Hepatic stellate cell (primary cell): ENCODE results near the gene CACNA2D3.
A peak's percentile ranks its signal among the peaks of the same experiment; 100 is the strongest.

Experiments used
- DNase-seq: peaks from one replicate; pipeline ENCODE4 v3.0.0; 2011; ENCODE audit warnings: low spot score

Gene CACNA2D3

DNA sequence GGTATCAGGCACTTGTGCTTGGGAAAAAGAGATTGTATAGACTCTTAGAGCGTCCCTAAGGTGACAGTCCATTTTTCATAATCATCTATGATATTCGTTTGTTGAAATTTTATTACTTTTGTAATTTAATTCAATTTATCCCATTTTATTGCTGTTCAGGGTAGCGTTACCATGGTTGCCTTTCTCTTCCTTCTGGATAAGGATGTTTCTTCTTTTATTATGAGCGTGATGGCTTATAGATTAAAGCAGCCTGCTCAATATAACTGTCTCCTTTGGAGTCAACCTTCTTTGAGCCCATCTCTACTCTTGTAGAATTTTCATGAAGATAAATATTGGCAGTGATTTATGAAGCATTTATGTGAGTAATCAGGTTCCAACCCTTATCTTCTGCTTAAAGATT is 623.5 kb downstream of the CACNA2D3 start:
- no peak for DNase-seq

DNA sequence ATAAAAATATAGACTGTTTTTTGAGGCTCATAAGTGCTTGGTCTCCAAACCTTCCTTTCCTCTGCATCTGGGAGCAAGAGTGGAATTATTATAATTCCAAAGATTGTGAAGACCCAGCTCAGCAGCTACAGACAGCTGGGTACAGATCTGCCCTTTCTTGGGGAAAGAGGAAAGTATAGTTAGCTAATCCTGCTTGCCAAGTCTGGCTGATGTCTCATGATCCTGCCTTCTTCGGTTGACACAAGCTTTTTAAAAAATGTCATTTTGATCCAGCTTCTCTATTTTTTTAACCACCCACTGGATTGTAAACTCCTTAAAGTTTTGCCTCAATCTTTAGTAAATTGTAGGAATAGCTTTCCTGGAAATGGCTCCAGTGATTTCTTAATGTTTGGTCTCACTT is 624.4 kb downstream of the CACNA2D3 start:
- DNase-seq = no peak

DNA sequence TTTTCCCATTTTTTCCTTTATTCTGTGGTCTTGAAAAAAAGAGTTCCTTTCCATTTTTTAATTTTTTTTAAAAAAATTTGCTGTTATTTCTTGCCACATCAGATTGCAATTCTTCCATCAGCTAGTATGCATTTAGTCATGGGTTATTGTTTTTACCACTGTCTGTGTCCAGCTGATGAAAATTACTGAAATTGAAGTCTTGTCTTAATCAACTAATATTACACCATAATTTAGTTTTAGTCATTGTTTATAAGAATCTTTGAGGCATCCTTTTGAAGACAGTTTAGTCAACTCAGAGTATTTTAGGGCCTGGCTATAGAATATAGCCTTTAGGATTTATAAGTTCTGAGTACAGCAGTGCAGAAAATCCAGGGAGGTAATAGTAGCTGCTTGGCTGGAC is 633.4 kb downstream of the CACNA2D3 start:
- DNase-seq = no peak

DNA sequence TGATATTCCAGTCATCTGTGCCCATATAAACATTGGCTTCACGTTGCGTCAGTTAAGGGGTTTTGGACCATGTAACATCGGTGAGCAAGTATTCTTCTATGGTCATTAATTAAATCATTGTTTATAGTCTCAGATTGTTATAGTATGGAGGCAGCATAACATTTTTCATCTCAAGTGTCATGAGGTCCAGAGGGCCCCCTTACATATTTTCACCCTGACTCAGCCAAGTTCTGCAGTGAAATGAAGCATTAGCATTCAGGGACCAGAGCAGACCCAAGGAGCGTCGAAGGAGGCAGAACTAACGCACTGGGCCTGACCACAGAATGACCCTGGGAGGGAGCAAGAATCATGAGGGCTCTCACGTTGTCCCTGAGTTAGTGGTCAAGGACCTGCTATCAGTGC is 634.0 kb downstream of the CACNA2D3 start:
- DNase-seq = peak; percentile 31

DNA sequence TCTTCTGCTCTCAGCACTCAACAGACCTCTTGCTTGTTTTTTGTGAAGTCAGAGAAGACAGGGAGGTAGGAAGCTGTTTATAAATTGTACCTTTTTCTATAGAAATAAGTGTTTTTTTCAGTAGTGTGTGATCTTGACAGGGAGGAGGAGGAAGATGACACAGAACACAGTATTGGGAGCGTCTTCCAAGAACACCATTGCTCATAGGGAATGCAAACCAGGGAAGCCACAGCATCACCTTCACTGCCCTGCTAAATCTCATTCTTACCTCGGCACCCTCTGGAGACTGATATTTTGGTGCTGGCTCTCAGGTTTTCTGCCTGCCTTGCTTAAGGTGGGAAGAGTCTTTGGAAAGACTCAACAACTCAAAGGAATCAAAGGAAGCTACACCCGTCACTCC is 636.1 kb downstream of the CACNA2D3 start:
- no peak for DNase-seq

DNA sequence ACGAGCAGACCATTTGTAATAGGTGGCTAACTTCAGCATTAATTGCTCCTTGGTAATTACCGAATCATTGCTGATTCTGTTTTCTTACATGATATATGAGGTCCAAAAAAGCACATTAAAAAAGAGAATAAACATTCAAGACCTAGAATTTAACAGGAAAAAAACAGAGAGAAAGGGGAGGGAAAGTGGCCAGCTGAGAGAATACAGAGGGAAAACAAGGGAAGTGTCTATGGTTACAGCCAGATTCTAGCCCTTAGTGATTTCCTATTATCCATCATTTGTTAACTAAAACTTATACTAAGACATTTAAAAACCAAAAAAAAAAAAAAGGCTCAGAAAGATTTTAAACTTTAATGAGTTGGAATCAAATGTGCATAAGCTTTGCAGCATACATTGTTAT is 636.8 kb downstream of the CACNA2D3 start:
- no peak for DNase-seq

DNA sequence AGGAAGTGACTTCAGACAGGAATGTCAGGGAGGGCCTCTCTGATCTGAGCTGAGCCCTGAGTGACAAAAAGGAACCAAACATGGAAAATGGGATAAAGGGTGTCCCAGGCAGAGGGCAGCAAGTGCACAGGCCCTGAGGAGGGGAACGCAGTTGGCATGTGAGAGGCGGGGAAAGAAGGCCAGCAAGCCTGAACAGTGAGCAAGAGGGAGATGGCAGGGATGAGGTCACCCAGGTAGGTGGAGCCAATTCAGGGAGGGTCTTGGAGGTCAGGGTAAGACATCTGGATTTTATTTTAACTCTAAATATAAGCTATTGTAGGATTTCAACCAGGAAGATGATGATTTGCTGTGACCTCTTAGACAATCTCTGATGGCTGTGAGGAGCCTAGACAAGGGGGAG is 637.8 kb downstream of the CACNA2D3 start:
- DNase-seq = no peak

DNA sequence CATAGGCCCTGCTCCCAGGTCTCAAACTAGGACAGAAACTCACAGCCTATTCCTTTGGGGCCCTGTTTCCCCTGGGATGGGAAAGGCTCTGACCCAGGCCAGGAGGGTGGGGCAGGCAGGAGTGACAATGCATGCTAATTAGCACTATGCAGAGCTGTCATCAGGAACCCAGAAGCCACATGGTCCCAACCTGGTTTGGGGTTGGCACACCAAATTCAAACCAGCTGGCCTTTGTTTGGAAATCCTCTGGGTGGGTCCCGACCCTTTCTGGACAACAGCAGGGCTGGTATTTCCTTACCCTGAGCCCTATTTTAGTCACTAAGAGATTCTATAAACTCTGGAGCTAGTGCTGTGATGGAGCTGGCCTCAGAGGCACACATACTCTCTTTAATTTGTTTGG is 639.3 kb downstream of the CACNA2D3 start:
- DNase-seq = no peak

DNA sequence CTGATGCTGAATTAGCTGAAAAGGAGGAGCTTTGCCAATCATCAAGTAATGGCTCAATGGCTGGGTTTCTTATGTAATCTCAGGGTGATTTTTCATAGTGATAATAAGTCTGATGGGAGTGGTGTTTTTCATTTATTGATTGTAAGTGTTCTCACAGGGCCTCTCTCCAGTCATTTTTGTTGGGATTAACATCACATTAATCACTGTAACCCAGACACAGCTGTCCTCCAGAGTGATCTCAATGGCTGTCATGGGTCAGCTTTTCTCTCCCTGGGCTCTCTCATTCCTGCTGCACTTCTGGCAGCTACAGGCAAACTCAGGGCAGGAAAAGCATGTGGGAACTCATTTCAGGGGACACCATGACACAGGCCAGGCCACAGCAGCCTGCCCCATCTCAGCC is 642.6 kb downstream of the CACNA2D3 start:
- DNase-seq = no peak

DNA sequence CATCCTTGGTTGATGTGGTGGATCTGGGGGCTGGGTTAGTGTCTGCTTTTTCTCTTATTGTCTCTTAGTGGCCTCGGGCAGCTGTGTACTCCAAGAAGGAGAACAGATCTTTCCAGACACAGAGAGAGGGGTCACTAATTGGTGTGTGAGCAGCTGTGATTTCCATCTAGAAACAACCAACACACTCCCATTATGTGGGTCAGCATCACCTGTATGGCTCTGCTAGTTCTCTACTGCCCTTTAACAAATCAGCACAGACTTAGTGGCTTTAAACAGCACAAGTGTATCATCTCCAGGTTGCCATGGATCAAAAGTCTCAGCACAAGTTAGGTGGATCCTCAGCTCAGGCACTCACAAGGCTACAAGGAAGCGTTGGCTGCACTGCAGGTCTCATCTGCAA is 648.7 kb downstream of the CACNA2D3 start:
- no peak for DNase-seq

DNA sequence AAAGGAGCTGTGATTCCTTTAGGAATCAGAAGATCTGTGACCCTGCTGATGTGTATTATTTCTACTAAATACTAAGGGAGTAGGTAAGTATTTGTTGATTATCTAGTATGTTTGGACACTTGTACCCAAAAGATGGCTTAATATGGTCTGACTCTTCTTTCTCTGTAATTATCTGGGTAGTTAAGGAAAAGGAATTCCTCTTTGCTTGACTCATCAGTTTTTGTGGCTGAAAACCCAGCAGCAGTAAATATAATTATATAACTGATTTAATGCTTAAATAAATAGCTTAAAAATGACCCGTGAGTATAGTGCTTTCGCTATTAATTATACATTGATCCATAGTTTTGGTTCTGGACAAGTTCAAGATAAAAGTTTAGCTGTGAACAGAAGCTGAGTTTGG is 649.7 kb downstream of the CACNA2D3 start:
- no peak for DNase-seq

DNA sequence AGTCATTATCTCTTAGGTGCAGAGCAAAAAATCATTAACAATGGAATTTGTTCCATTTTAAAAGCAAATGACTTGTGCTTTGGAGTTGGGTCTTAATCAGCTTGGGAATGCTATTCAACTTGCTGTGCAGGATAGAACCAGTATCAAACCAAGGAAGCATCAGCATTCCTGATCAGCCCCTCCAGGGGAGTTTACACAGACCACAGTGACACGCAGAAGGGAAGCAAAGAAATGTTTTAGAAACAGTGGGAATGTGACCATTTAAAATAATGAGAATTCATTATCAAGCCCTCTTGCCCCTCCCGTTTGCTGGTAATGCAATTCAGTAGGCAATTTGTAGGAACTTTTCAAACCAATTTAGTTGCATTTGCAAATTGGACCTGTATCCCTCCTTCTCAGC is 650.4 kb downstream of the CACNA2D3 start:
- DNase-seq = no peak

DNA sequence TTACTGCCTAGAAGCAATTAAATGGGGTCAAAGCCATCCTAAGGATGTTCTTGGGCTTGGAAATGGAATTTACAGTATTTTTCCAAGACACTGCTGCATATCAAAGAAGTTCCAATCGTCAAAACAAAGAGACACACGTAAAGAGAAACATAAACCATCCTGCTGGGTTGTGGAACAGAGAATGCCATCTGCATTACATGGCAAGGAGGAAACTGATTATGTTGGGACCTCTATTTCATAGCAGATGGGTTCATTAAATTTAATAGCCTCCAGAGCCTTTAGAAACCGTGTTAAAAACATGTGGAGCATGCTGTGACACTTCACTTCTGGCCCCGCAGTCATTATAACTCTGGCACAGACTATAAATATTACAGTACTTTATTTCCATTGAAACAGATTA is 650.9 kb downstream of the CACNA2D3 start:
- no peak for DNase-seq

DNA sequence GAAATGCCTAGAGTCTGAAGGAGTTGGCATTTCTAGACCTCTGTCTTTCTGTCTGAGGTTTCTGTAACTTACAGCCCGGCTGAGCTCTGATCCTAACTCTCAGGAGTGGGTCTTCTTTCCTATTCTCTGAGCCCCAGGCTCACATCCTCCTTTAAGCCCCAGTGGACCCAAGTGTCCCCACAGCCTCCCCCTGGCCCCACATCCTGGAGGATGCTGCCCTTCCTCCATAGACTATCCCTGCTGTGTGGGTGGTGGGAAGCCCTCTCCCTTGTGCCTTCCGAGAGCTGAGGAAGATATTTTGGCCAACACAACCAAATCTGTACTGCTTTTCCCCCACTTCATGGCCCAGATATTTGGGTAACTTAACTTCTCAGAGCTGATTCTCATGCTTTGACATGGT is 654.2 kb downstream of the CACNA2D3 start:
- no peak for DNase-seq

DNA sequence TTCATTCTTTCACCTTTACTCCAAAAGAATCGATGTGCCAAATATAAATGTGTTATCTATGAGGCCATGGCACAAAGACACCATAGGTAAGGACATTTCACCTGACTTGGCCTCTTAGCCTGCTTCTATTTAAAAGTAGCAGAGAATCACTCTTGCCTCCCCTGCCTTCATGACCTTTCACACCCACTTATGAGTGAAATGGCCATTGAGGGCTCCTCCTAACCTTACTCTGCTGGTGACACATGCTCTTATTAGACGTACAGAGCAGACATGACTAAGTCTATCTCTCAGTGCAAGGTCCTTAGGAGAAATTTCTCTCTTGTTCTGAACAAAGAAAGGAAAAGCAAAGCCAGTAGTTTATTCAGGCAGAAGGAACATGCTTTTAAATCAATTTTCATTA is 654.8 kb downstream of the CACNA2D3 start:
- DNase-seq = no peak

DNA sequence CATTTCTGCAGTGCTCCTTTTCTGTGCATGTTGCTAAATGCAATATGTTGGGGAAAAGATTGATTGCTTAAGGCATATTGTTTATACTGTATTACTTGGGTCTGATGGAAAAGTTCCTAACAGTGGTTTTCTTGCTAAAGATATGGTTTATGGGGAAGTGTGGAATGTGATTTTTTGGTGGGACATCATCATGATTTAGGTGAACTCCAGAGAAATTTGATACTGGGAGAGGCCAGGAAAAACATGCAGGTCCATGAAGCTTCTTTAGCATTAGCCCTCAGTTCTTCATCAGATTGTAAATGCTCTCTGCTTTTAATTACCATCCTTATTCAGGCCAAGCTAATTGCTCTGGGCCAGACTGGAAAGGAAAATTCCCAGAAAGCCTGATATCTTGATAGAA is 658.0 kb downstream of the CACNA2D3 start:
- DNase-seq = no peak

DNA sequence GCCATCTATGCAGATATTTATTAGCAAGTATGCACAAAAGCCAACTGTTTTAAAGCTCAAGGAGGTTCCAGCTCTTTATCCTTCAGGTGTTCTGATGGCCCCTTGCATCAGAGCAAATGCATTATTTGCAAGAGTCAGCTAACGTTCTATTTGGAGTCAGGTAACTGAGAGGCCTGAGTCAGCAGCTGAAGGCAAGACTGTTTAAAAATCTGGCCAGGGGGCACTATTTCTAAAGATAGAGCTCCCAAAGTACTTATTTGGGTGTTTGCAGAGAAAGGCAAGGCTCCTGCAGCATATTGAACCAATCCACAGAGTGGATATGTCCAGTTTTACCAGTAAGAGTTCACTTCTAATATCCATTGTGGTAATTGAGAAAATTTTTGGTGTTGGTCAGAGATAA is 659.4 kb downstream of the CACNA2D3 start:
- no peak for DNase-seq

DNA sequence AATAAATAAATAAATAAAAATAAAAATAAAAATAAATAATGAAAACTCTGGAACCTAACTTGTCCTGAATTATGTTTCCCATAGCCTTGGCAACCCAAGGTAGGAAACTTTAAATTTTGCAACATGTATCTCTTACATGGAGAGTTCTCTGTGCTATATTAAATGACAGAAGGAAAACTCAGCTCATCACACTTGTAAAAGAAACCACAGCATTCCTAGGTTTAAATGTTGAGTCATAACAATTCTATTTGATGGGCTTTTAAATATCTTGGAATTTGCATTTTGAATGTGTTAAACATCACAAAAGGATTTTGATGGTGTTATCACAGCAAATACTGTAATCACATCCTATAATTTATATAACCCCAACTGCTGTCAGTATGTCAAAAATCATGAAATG is 661.3 kb downstream of the CACNA2D3 start:
- no peak for DNase-seq

DNA sequence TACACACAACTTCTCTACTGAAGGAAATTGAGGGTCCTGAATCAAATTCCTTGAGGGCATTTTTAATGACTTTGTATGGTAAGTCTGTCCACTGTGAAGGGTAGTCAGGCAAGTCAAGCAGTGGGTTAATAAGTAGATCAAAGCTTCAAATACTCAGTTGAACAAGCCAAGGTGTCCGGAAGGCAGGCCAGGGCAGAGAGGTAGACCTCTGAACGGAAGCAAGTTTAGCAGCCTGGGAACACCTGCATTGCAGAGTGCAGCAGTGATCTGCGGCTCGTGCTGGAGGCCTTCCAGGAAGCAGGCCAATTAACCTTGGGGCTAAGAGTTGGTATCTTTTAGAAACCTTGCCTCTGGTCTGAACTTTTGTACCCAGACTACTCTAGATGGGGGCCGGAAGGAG is 661.7 kb downstream of the CACNA2D3 start:
- DNase-seq = no peak

DNA sequence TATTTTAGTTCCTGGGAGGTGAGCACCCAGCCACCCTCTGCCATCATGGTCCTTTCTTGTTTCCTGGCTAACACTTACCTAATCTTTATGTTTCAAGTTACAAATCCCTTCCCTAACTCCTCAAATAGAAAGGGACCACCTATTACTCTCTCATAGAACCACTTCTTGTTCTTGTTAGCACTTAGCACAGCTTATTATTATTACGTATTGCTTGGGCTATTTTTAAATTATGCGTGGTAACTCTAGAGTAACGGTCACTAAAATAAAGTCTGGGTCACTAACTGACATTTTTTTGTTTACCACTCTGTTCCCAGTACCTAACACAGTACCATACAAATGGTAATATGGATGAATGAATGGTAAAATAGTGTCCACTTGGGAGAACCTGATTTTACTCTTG is 663.6 kb downstream of the CACNA2D3 start:
- DNase-seq = no peak

DNA sequence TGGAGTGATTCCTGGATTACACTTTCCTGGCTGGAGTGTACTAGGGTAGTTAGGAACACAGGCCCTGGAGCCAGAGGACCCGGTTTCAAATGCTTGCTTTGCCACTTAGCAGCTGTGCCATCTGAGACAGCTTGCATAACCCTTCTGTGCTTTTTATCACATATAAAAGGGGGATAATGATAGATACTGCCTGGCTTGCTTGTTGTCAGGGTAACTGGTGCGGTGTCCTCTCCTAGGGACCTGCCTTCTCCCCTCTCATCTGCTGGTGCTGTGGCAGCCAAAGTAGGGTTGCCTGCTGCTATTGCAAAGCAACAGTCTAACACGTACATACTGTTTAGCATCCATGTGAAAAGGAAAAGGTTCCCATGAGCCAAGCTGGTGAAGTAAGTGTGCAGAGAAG is 667.7 kb downstream of the CACNA2D3 start:
- DNase-seq = no peak

DNA sequence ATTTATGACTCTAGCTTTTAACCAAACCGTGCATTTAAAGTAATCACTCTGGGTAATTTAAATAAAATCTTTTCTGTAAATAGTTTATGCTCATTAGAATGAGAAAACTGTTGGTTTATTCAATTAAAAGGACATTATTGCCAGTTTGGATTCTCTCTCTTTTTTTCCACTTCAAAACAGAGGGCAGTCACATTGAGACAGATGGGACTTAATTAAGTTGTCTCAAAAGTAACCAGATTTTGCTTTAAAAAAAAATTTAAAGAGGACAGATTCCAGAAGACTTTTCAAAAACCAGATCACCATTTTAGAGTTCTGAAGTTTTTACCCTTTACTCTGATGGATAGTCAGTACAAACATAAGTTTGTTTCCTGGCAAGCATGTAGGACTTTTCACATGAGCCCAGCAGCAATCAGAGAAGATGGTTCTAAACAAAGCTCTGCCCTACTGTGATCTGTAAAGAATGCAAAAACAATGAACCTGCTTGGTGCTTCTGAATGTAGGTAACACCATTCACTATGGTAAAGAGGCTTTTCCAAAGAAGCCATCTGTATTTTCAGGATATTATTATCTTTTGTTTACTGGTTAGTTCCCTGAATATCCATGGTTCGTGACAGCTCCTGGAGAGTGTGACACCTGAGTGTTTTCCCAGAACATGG is 669.3 kb downstream of the CACNA2D3 start:
- no peak for DNase-seq

DNA sequence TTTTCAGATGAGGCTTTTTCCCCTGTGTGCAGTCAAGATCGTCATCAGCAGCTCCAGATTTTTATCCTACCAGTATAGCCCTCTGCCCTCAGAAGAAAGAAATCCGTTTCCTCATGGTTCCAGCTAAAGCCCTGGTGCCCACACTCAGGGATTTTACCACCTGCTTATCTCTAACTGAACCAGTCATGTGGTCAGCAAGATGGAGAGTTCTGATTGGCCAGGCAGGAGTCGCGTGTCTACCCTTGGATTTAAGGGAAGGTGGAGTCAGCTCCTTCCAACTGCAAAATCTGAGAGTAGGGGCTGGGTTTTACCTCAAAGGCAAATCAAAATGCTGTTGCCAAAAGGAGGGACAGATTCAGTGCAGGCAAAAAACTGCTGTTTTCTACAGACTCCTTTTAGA is 670.2 kb downstream of the CACNA2D3 start:
- DNase-seq = no peak

DNA sequence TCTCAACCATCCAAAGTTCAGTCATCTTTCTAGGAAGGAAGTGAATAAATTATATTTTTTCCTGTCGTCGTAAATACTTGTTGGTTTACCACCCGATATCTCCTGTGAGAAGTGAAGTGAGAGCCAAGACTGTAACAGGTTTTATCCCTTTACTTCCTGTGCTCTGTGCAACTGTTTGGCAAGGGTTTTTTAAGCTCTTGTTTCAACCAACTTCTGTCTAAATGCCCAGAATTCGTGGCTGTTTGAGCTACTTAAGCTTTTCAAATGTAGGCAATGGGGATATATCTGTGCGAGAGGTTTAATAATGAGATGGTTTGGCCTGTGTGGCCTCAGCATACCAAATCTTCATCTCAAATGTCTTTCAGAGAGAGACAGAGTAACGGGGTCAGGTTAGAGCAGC is 670.8 kb downstream of the CACNA2D3 start:
- DNase-seq = no peak

DNA sequence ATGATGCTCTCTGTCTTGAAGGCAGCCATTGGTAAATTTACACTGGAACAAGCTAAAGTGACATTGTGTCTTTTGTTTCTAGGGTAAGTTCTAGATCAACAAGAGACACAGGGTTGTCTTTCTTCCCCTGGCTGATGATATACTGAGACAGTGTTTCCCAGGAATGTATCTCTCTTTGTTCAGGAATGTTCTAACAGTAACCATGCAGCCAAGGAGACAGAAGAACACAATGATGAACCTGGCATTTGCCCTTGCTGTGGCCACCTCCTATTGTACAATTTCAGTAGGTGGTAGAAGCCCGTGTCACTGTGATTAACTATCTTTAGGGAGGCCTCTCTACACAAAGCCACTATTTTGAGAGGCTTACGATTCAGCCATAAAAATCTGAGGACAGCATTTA is 674.8 kb downstream of the CACNA2D3 start:
- DNase-seq = no peak
